SJSA1 (cell line): ENCODE measurements around the gene ZNF777. TPM values are rescaled to one million over a fixed set of nuclear protein-coding genes. Genes with fewer than 3 reads are reported as not detected.
"Not testable (repeated sequence)": the region's sequence is repeated elsewhere in the genome, so short reads cannot be mapped to it uniquely, and the experiment has no call there.

Source experiments
- DNase-seq, 2 experiments: peaks; one replicate each; pipeline ENCODE4 v3.0.0-alpha.2; 2015 to 2020; ENCODE audit warnings: low spot score in 2 of 2, low read depth in 1 of 2
- H3K27ac ChIP-seq: fragments of 250-450 bp; sonication (Bioruptor Pico); 2 replicates; pipeline ENCODE4 v1.5.1; 2020; ENCODE audit warnings: mild to moderate bottlenecking, moderate library complexity
- H3K27me3 ChIP-seq: fragments of 250-450 bp; sonication (Bioruptor Pico); replicated peaks from 2 replicates; pipeline ENCODE4 v1.5.1; 2020; ENCODE audit warnings: mild to moderate bottlenecking, moderate library complexity
- H3K36me3 ChIP-seq: fragments of 250-450 bp; sonication (Bioruptor Pico); 2 replicates; pipeline ENCODE4 v1.5.1; 2020; ENCODE audit warnings: mild to moderate bottlenecking
- H3K4me1 ChIP-seq: fragments of 250-450 bp; sonication (Bioruptor Pico); replicated peaks from 2 replicates; pipeline ENCODE4 v1.6.1; 2021; ENCODE audit warnings: mild to moderate bottlenecking
- H3K4me3 ChIP-seq: fragments of 250-450 bp; sonication (Bioruptor Pico); 2 replicates; pipeline ENCODE4 v1.5.1; 2020; ENCODE audit warnings: mild to moderate bottlenecking
- H3K9me3 ChIP-seq: fragments of 250-450 bp; sonication (Bioruptor Pico); replicated peaks from 2 replicates; pipeline ENCODE4 v1.5.1; 2020; ENCODE audit warnings: mild to moderate bottlenecking
- total RNA-seq: library from RNA; depleted of rRNA; stranded (reverse); fragments of >200 nt; shearing (Covaris generic); gene quantifications from 2 replicates; pipeline ENCODE4 v1.2.3, GENCODE V29; 2014; rRNA removed

ZNF777 gene
- total RNA-seq, 1 experiment from 2014 or later: 6.6 TPM

GRCh38 chr7:149404396-149404795 lies 56.5 kb downstream of the ZNF777 start:
- no peaks in the 10 kb centered on the region for H3K9me3 ChIP-seq
- H3K4me1 ChIP-seq: no peaks in the 10 kb centered on the region
- DNase-seq: no peak
- H3K36me3 ChIP-seq: no peaks in the 10 kb centered on the region
- H3K27me3 ChIP-seq: peaks cover 17% of the 10 kb centered on the region; the same call in 1 of the 2 replicates
- no peak overlapping the region for H3K27ac ChIP-seq
- no peak overlapping the region for H3K4me3 ChIP-seq

- H3K4me1 ChIP-seq: no peaks in the 10 kb centered on the region
- no peak overlapping the region for H3K27ac ChIP-seq
- H3K9me3 ChIP-seq: no peaks in the 10 kb centered on the region; the same call in 1 of the 2 replicates
- no peak overlapping the region for H3K4me3 ChIP-seq
- H3K36me3 ChIP-seq: no peaks in the 10 kb centered on the region
- DNase-seq: no peak
- peaks cover 13% of the 10 kb centered on the region; the same call in 1 of the 2 replicates for H3K27me3 ChIP-seq
These were observed 62.6 kb downstream of the ZNF777 start for GRCh38 chr7:149398195-149398820.

DNA sequence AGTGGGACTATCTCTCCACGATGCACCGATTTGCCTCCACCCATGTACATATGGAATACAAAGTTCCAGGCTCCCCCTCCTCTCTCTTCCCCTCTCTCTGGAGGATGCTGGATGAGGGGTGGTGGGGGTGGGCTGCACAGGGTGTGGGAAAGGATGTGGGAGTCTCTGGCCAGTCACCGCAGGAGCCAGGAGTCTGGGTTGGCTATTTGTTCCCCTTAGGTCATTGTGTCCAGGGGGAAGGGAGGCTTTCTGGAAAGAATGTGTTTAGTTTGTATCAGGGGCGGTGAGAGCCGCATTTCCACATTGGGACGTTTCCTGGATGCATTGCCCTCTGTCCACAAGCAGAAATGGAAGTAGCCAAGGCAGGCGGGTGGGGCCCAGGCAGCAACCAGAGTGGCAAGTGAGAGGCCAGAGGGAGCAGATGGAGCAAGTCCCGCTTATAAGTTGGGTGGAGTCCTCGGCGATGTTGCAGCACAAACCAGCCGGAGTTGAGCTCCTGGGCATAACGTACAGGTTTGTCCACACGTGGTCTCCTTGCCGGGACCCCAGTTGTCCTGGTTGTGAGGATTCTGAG lies 63.3 kb downstream of the ZNF777 start:
- DNase-seq: no peak
- no peaks in the 10 kb centered on the region; the same call in 1 of the 2 replicates for H3K9me3 ChIP-seq
- peaks cover 9% of the 10 kb centered on the region; the same call in 1 of the 2 replicates for H3K27me3 ChIP-seq
- no peak overlapping the region for H3K4me3 ChIP-seq
- no peaks in the 10 kb centered on the region for H3K36me3 ChIP-seq
- H3K4me1 ChIP-seq: no peaks in the 10 kb centered on the region
- H3K27ac ChIP-seq: no peak overlapping the region

- DNase-seq, H3K36me3 ChIP-seq, H3K27ac ChIP-seq, H3K4me3 ChIP-seq, H3K4me1 ChIP-seq, H3K27me3 ChIP-seq, H3K9me3 ChIP-seq: not testable (repeated sequence)
These were observed 72.1 kb downstream of the ZNF777 start for GRCh38 chr7:149388550-149389335.

- not testable (repeated sequence) for H3K36me3 ChIP-seq, H3K9me3 ChIP-seq, H3K4me3 ChIP-seq, DNase-seq, H3K27me3 ChIP-seq, H3K27ac ChIP-seq, H3K4me1 ChIP-seq
These were observed 74.3 kb downstream of the ZNF777 start for GRCh38 chr7:149386514-149386913.

DNA sequence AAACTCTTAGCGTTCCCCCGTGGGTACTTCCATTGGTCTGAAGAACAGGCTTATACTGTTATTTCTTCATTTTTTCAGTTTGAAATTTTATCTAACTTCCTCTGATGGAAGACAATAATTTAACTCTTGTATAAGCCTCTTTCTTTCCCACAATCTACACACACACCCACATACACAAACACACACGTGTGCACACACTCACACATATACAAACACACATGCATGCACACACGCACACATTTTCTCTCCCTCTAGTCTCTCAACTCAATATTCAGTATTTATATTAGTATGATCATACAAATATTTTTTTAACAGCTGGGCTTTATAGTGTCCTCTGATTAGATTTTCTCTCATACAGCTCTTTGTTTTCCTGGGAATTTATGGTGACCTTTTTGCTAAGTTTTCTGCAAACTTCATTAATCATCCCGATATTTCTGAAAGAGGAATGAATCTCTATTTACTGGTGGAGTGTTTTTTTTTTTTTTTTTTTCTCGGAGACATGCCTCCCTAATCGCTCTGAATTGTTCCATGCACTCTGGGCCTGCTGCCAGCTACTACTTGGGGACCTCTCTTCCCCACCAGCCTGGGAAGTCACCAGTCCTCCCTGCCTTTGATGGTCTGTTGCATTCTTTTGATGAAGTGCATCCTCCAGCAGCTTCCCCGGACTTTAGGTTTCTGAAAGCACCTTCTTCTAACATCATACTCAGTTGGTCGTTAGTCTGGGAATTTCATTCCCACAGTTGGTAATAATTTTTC lies 75.5 kb downstream of the ZNF777 start:
- DNase-seq: no peak
- Histone ChIP-seq H3K27ac (no peak overlapping the region), H3K27me3 (no peaks in the 10 kb centered on the region)

More for the DNA sequence above, 75.5 kb downstream of the ZNF777 start:
- no peaks in the 10 kb centered on the region for H3K4me1 ChIP-seq
- no peak overlapping the region for H3K4me3 ChIP-seq
- H3K9me3 ChIP-seq: no peaks in the 10 kb centered on the region; the same call in 1 of the 2 replicates
- no peaks in the 10 kb centered on the region for H3K36me3 ChIP-seq

Other genes starting within 250 kb of the ZNF777 start
- gene ZNF212, start 221.4 kb downstream of the ZNF777 start, total RNA-seq: 3.7 and 6.3 TPM in 2 replicates
- 2.2 and 3.9 TPM in 2 replicates for gene ZNF783, start 198.9 kb downstream of the ZNF777 start, total RNA-seq
- 21.2 and 22.2 TPM in 2 replicates for gene ZNF746, start 36.7 kb upstream of the ZNF777 start, total RNA-seq